Activated naive CD4-positive, alpha-beta T cell treated with Interleukin-2 at 50 U/mL for 16 hours (primary cell): Measurements from ENCODE around the gene CCDC160.
"Not testable (repeated sequence)": the region's sequence is repeated elsewhere in the genome, so short reads cannot be mapped to it uniquely, and the experiment has no call there.

Source experiments
- DNase-seq: peaks from one replicate; pipeline ENCODE4 v3.0.0-alpha.2; 2020

CCDC160 gene

DNA sequence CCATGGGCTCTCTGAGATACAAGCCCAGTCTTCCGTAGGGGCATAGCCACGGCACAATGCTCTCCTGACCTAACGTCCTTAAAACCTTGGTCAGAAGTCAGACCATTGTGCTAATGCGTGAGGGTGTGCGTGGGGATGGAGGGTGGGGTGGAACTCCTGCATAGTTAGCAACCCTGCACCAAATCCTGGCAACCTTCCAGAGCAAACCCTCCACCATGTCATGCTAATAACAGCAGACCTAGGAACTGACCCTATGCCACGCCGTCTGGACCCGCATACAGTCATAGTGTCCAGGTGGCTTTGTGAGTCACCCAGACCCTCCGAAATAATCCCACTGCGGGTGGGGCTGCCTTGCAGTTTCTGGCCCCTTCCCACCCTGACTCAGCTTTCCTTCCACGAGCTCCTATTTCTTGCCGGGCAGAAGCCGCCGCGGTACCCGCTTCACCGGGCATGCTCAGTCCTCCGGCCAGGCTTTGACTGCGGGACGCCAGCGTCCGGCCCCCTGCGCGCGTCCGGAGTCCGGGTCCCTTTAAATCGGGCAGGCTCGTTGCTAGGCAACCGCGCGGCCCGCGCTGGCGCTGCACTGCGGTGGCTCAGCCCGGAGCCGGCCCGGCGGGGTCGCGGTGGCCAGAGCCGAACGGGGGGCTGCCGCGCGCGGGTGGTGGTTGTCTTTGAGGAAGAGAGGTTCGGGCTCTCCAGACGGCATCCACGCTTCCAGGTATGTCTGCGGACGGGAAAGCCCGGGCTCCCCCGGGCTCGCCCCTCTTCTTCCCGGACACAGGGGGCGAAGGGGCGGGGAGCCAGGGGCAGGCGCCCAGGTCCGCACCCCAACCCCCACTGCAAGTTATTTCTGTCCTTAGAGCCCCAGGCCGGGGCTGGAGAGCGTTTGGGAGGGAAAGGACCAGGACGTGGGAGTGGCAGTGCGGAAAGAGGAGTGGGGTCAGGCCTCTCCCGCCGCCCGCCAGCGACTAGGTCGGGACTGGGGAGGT, at the start of gene CCDC160:
Gene CCDC160 (plus strand): TSS at position 557 of the 989 bp plus-strand sequence. CDS start 7,619 bp downstream, outside the sequence.
- no peak for DNase-seq

DNA sequence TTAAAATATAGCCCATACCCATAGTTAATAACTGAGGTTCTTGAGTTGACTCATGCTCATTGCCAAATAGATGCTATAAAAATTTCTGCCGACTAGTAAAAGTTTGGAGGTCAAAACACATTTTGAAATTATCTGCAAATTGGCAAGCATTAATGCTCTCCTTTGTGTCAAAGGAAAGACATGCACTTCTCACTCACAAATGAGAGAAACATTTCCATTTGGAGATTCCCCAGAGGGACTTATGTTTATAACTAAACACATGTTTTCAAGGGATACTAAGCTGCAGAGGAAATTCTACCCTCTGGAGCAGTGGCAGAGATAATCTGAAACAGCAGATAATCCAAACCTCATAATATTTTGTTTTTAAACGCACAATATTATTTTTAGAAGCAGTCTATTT, 45.7 kb upstream of the CCDC160 start:
- no peak for DNase-seq

DNA sequence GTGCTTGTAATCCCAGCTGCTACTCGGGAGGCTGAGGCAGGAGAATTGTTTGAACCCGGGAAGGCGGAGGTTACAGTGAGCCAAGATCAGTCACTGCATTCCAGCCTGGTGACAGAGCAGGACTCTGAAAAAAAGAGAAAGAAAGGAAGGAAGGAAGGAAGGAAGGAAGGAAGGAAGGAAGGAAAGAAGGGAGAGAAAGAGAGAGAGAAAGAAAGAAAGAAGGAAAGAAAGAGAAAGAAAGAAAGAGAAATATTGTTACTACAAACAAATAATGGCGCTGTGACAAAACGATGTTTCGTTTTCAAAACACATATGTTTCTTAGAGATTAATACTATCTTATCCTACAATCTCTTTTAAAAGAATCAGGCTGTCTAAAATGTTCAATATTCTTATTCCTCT, 42.1 kb upstream of the CCDC160 start:
- DNase-seq, result no peak

DNA sequence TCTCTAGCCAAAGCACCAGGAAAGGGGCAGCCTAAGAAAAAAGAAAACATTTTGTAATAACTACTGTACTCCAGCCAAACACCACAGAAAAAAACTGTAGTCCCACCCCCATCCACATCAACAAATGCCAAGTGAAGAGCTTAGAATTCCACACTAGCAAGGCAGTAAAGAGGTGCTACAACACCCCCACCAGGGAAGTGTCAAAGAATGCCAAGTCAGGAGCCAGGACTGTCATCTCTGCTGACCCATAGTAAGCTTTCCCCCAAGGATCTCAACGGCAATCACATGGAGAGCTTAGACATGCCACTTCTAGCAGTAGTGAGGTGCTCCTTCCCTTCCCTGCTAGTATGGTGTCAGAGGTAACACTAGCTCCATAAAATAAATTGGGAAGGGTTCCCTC, 34.4 kb upstream of the CCDC160 start:
- DNase-seq, result no peak

DNA sequence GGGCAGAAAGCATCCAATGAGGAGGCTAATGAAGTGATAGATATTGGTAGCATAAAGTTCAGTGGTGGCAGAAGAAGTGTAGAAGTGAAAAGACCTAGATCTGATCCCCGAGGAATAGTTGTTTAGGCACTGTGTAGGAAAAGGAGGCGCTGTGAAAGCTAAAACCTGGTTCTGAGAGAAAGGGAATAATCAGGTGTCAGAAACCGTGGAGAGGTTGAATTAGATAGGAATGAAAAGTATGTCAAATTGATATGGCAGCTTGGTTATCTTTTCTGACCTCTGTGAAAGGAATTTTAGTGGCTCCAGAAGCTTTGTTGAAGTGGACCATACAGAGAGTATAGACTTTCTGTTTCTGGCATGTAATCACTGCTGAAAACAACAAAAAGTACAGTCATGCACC, 30.8 kb upstream of the CCDC160 start:
- DNase-seq, result no peak

DNA sequence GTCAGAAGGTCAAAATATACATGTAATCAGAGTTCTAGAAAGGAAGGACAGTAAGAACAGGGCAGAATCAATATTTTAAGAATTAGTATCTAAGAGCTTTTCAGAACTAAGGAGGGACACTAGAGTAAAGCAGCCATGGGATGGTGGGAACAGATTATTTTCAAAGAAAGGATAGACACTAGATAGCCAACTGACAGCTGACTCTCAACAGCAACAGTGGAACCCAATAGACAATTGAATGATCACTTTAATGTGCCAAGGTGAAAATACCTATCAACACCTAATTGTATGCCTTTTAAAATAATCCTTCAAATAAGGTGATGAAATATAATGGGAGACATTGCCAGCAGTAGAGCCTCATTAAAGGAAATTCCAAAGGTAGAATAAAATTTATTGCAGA, 26.5 kb upstream of the CCDC160 start:
- DNase-seq, result no peak

DNA sequence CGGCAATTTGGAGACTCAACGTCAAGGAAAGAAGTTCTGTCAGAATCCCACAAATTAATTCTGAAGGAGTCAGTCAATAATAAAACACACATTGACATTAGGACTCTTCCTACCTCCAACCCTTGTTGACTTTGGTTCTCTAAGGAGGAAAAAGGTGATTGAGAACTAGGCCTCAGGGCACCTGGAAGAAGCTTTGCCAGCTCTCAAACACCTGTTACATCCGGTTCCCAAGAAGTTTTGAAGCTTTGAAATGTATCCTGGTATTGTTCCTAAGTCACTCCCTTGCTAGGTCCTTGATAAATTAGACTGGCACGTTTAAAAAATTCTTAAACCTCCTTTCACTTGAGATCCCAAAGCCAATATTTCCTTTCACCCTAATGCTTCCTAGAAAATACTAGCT, 1.7 kb upstream of the CCDC160 start:
- no peak for DNase-seq

DNA sequence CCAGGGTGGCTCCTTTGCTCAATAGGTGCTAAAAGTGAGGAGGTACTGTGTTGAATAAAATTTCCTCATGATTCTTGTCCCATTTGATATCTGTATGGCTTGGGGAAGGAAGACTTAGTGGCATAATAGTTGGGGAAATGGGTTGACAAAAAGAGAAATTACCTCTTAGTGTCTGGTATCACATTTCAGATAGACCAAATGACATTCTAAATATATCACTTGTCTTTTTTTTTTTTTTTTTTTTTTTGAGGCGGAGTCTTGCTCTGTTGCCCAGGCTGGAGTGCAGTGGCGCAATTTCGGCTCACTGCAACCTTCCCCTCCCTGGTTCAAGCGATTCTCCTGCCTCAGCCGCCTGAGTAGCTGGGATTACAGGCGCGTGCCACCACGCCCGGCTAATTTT, 1.2 kb downstream of the CCDC160 start:
- DNase-seq, result not testable (repeated sequence)

DNA sequence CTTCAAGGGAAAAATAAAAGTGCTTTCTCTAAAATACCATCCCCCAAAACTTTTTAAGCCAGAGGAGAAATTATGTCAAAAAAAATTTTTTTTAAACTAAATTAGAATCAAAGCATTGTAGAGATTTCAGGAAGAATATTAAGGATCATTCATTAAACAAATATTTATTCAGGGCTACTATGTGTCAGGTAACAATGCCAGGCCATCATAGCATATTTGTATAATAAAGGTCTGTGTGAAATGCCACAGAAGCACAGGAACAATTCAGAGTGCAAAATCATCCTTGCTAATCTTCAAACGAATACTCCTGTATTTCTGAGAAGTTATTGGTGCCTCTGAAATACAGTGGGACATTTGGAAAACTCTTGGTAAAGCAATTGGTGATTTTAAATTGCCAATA, 2.0 kb downstream of the CCDC160 start:
- DNase-seq, result no peak

DNA sequence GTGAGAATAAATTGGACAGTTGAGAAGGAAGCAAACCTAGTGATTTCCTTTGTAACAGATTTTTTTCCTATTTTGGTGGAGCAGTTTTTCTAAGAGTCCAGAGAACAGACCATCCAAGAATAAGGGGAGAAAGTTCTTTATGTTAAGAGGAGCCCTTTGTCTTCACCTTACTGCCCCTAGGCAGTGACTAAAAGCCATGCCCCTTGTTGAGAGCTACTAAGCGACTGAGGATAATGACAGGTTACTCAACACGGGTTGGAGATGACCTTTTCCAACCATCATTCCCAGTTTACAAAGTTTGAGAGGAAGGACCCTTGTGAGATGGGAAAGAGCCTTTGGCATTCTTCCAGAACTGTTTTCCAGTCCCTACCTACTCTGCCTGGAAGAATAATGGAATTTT, 3.2 kb downstream of the CCDC160 start:
- no peak for DNase-seq

DNA sequence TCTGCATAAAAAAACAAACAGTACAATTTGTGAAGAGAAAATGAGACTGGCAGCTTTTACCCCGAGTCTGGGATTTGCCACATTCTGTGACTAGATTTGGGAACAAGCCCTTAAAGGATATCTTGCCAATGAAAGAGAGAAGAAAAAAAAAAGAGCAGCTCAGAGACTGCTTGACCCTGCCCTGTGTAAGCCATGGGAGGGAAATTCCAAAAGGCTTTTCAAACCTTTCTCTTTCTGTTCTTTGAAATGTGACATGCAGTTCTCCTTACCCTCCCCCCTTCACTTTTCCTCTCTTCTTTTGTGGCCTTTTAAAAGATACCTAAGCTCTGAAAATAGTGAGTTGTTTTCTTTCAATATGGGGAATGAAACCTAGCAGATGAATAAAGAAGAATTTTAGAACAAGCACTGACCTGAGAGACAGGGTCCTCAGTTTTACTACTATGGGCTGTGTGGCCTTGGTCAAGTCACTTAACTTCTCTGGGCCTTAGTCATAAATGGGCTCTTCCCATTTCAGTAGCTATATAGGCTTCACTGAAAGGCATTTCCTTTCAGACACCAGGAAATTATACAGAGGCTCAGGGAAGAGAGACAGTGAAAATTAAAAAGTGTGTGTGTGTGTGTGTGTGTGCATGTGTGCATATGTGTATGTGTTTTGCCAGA, 5.1 kb downstream of the CCDC160 start:
- no peak for DNase-seq

DNA sequence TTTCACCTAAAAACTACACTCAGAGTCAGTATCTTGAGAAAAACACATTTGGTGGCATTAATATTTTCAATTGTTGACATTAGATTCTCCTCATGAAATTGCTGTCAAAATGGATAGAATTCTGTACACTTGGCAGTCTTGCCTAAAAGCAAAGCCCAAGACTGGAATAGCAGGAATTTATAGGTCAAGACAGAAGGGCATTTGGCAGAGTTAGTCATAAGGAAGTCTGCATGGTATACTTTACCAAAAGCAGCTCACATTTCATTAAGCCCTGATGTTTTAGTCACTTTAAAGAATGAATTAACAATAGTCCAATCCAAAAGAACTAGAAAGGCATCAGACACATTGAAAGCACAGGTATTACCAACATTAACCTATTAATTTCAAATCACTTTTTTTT, 7.1 kb downstream of the CCDC160 start:
- no peak for DNase-seq

DNA sequence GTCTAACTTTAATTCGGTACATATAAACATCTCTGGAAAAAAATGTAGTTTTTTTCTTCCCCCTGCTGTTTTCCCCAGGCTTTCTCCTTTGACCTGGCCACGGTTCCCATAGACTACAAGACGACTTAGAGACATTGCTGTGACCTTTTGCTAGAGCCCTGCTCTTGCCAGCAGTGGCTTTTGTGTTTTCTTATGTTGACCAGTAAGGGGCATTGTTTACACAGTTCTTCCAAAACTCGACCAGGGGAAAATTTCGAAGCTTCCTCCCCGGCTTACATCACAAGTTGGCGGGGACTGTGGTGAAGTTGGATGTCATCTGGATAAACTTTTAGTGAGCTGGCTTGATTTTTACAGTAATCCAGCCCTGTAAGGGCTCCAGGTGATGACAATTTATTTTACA, 9.3 kb downstream of the CCDC160 start:
- DNase-seq, result no peak

DNA sequence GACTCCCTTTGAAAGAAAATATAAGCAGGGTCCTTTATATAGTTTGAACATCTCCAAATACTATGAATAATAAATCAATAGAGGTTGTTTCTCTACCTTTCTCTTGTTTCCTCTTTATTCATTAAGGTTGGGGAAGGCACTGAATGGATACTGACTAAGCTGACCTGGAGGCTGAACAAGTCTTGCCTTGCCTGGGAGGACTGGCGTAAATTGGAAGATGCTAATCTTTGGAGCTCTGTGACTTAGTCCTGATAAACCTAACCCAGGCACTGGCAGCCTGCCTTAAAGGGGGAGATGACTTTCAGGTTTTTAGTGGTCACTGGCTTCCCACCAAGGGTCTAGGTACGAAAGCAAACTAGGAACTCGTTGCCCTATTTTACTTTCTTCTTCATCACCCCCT, 10.5 kb downstream of the CCDC160 start:
- DNase-seq, result no peak

DNA sequence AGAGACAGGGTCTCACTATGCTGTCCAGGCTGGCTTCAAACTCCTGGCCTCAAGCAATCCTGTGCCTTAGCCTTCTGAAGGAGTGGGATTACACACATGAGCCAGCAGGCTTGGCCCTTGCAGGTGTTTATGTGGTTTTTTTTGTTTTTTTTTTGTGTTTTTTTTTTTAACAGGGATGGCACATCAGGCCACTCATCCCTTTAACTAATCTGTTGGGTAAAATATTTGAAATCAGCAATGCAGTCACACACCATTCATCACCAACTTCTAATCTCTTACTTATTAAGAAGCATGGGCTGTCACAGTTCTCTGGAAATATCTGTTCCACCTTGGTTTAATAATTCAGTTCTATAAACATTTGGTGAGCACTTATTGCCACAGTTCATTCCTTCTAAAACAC, 12.3 kb downstream of the CCDC160 start:
- DNase-seq, result no peak

DNA sequence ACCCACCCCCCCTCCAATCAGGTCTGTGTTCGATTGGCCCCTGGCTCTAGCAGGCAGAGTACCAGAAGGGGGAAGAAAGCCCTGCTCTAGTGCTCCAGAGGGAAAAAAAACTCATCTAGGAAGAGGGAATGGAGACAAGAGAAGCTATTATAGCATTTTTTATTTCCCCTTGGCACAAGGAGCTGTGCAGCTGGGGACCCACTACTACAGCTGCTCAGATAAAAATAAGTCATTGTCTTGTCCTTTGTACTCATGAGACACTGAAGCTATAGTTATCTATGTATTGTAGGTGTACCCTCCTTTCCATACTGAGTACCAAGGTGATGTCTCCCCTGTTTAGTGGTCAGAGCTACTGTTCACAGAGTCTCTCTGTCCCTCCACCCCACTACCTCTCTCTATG, 14.3 kb downstream of the CCDC160 start:
- DNase-seq, result no peak

DNA sequence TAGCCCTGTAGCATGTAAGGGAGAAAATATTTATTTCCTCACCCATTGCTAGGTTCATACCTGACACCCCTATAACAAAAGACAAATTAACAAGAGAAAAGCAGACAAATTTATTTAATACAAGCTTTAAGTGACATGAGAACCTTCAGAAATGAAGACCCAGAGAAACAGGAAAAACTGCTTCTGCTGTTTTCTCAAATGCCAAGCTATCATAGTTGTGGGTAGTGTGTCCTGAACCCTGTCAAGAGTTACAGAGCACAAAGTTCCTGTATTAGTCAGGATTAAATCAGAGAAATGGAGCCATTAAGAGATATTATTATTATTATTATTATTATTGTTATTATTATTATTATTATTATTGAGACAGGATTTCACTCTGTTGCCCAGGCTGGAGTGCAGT, 17.5 kb downstream of the CCDC160 start:
- DNase-seq, result no peak

DNA sequence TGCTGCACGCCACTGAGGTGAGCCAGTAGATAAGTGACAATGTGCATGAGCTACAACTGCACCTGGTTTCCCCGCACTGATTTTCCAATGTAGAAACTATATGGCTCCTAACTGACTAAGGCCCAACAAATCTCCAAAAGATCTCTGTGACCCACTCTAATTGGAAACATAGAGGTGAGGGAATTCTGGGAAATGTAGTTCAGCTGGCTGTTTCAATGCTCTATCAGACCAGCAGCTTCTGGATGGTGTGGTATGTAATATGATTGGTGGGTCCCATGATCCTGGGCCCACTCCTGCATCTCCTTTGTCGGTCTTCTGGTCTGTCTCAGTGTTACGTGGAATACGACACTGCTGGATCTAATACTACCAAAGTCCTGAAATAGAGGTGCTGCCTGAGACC, 18.6 kb downstream of the CCDC160 start:
- no peak for DNase-seq

DNA sequence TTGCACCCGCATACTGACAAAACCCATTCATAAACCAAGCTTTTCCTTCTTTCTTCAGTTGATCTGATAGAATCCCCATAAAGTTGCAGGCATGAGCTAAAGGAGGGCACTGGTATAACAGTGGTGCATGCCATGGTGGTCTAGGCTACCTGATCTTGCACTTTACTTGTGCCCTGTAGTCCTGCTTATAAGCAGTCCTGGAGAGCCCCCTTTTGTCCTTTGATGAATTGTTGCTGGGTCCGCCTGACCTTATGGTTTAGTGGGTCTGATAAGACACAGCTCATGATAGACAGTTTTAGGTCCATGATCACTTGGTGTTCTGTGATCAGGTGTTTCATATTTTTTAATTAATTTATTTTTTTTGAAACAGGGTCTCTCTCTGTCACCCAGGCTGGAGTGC, 19.7 kb downstream of the CCDC160 start:
- no peak for DNase-seq

DNA sequence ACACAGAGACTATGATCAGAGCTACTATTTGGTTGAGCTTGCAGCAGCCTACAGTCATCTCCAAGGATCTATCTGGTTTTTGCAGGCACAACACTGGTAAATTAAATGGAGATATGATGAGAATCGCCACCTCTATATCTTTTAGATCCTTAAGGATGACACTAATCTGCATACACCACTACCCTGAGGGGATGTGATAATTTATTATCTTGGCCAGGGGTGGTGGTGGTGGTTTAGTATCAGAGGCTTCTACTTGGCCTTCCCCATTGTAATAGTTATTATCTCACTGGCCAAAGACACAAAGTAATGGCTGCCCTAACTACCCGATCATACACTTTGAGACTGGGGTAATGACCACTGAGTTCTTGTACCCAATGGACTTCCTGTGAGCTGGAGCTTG, 21.2 kb downstream of the CCDC160 start:
- no peak for DNase-seq

DNA sequence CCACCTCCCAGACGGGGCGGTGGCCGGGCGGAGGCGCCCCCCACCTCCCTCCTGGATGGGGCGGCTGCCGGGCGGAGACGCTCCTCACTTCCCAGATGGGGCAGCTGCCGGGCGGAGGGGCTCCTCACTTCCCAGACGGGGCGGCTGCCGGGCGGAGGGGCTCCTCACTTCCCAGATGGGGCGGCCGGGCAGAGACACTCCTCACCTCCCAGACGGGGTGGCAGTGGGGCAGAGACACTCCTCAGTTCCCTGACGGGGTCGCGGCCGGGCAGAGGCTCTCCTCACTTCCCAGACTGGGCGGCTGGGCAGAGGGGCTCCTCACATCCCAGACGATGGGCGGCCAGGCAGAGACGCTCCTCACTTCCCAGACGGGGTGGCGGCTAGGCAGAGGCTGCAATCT, 49.0 kb downstream of the CCDC160 start:
- DNase-seq, result not testable (repeated sequence)

DNA sequence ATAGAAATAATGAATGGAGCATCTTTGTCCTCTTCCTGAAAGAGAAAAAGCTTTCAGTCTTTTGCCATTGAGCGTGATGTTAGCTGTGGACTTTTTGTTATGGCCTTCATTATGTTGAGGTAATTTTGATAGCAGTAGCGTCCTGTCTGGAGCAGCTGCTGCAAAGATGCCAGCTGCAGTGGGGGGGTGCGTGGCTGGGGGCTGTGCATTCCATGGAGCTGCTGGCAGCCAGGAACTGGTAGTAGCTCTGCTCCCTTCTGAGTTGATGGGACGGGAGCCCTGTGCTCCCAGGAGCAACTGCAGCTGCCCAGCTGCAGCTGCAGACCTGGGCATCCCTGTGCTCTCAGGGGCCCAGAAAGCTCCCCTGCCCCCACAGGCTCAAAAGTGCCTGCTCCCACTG, 50.4 kb downstream of the CCDC160 start:
- no peak for DNase-seq

DNA sequence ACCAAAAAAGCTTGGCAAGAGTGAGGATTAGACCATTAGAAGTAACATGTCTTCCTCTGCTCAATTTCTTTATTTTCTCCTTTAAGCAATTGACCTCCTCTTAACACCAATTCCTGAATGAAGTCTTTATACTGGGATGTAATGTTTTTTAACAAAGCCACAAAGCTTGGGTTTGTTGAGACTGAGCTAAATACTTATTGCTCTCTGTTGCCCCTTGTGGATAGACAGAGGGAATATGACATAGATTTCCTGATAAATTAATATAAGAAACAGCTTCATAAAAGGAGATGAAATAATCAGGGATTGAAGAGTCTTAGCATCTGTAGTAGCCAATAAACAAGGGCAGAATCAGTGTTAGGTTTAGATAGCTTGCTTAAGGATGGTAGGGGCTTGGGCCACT, 57.6 kb downstream of the CCDC160 start:
- DNase-seq, result no peak
